ENCODE measurements around the gene SRM.

DNA sequence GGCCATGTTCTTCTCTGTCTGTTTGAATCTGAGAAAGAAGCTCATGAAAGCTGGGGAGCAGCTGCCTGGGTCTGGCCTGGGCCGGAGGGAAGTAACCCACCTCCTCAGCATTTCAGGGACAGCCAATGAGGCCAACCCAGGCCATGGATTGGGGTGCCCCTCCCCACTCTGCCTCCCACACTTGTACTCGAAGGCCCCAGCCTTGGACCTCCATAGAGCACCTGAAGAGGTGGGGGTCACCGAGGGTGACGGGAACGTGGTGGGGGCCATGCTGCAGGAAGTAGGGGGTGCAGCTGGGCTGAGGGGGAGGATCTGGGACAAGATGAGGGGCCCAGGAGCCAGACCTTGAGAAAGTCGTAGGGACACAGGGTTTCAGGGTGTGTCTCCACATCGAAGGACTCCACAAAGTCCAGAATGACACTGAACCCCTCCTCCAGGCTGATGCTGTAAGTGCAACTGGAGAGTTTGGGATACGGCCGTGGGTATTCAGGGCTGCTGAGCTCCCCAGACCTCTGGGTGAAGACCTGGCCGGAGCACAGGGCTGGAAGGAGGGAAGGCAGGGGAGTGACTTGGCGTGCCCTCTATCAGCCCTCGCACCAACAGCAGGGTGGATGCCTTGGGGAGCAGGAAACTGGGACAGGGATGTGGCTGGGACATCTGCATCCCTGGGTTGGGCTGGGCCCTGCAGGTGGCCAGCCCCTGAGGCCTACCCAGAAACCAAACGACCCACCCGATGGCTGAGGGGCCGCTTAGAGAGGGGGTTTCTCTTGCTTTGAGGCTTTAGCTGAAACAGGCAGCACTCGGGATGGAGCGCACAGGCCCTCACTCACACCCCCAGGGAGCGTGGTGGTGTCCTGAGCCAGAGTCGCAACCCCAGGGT lies 16.6 kb downstream of the SRM start:
- TF ChIP-seq CTCF (IDR thresholded peaks at IDR 0.05; ENCODE audit: borderline replicate concordance, extremely low read depth, low read length, poor library complexity, severe bottlenecking) (no peak), EZH2 (IDR thresholded peaks at IDR 0.05; ENCODE audit: borderline replicate concordance, low read depth, low read length, severe bottlenecking) (no peak)
